ENCODE data around the gene ATAD3A. TPM values are rescaled to one million over a fixed set of nuclear protein-coding genes. Genes with fewer than 3 reads are reported as not detected.

ATAD3A gene
- total RNA-seq, 1 experiment from 2014 or later = 55.8 TPM

DNA sequence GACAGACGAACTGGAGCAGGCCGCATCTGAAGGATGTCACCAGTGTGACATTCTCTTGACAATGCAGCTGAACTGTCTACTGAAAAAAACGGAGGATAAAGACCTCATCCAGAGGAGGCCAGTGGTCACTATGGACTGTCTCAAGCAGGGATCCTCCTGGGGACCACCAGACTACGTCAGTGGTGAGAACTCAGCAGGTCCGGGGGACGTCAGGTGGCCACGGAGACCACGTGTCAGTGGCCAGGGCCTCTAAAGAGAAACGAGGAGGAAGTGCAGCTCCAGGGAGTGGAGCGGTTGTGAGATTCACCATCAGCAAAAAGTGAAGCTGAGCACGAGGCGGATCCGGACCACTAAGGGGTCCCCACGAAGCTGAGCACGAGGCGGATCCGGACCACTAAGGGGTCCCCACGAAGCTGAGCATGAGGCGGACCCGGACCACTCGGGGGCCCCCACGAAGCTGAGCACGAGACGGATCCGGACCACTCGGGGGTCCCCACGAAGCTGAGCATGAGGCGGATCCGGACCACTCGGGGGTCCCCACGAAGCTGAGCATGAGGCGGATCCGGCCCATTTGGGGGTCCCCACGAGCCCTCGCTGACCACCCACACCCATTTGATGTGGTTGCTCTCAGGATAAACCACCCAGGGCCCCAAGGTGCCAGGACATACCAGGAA lies 42.0 kb downstream of the ATAD3A start:
- no peak overlapping the region for H4K5ac ChIP-seq (ENCODE audit: insufficient read length, low read depth, low read length)
- H3K18ac ChIP-seq (ENCODE audit: insufficient read length, low read depth, low read length) = no peak overlapping the region
- H3K14ac ChIP-seq (ENCODE audit: insufficient read depth, low read length) = no peak overlapping the region
- H3K27ac Mint-ChIP-seq = peak overlapping the region in 2 of 3 experiments; percentile 79 to 82; a peak in 3 of 7 replicates
- H3K9ac ChIP-seq (ENCODE audit: extremely low read depth, insufficient read length, low read length) = no peak overlapping the region
- H3K4me3 Mint-ChIP-seq = no peak overlapping the region
- no peaks in the 10 kb centered on the region for H3K9me3 Mint-ChIP-seq
- no peak overlapping the region for H2BK5ac ChIP-seq (ENCODE audit: insufficient read length, low read length)
- H3K27me3 Mint-ChIP-seq (ENCODE audit: low read depth) = no peaks in the 10 kb centered on the region
- H3K36me3 Mint-ChIP-seq (ENCODE audit: insufficient read depth in 1 of 3, low read depth in 3 of 3) = peaks cover 0 to 7% (median 6%) of the 10 kb centered on the region in 3 experiments; a peak in 4 of 7 replicates
- no peak overlapping the region for H2BK20ac ChIP-seq (ENCODE audit: low read depth, low read length, poor library complexity, severe bottlenecking)
- no peak overlapping the region for H3K4me2 ChIP-seq (ENCODE audit: insufficient read depth, insufficient read length, low read length)
- no peak overlapping the region for H2AFZ ChIP-seq (ENCODE audit: low read length)
- H4K20me1 ChIP-seq (ENCODE audit: control insufficient read depth, insufficient read depth, insufficient read length) = no peaks in the 10 kb centered on the region
- H3K79me1 ChIP-seq (ENCODE audit: insufficient read depth, low read depth, low read length, poor library complexity, severe bottlenecking) = no peaks in the 10 kb centered on the region
- H4K8ac ChIP-seq (replicated peaks; ENCODE audit: insufficient read length, low read depth, low read length) = no peak overlapping the region
- no peaks in the 10 kb centered on the region for H3K23me2 ChIP-seq (ENCODE audit: insufficient read length, low read depth, low read length, poor library complexity, severe bottlenecking)
- WGBS (ENCODE audit: extremely low coverage, insufficient read length, low lambda C conversion rate) = no CpG with 5 or more reads among the region's 35 CpGs
- H3K27me3 ChIP-seq (ENCODE audit: insufficient read depth, low read length) = no peaks in the 10 kb centered on the region
- no peak overlapping the region for H2AK5ac ChIP-seq (ENCODE audit: insufficient read length, low read length)
- no peak overlapping the region for H3K27ac ChIP-seq (ENCODE audit: insufficient read length, low read depth, low read length)
- H3K4me1 Mint-ChIP-seq = no peaks in the 10 kb centered on the region
- no peak overlapping the region for H2BK15ac ChIP-seq (ENCODE audit: low read depth, low read length)
- H3K4me1 ChIP-seq (ENCODE audit: insufficient read depth, low read length) = no peaks in the 10 kb centered on the region
- H4K91ac ChIP-seq (ENCODE audit: insufficient read length, low read depth, low read length) = no peak overlapping the region
- no peak overlapping the region for H3K23ac ChIP-seq (ENCODE audit: insufficient read length, low read depth, low read length)
- no peak overlapping the region for H3T11ph ChIP-seq (ENCODE audit: low read length)
- no peaks in the 10 kb centered on the region for H3K9me3 ChIP-seq (ENCODE audit: control insufficient read depth, low read depth, low read length)
- no peak overlapping the region for H2BK12ac ChIP-seq (ENCODE audit: insufficient read length, low read depth, low read length)
- H3K4ac ChIP-seq (ENCODE audit: low read depth, low read length) = no peak overlapping the region
- no peak for DNase-seq
- H3K79me2 ChIP-seq (ENCODE audit: insufficient read depth, low read length) = no peaks in the 10 kb centered on the region
- no peak overlapping the region for H2BK120ac ChIP-seq (ENCODE audit: low read depth, low read length, poor library complexity, severe bottlenecking)
- TF ChIP-seq, protein P1, sequence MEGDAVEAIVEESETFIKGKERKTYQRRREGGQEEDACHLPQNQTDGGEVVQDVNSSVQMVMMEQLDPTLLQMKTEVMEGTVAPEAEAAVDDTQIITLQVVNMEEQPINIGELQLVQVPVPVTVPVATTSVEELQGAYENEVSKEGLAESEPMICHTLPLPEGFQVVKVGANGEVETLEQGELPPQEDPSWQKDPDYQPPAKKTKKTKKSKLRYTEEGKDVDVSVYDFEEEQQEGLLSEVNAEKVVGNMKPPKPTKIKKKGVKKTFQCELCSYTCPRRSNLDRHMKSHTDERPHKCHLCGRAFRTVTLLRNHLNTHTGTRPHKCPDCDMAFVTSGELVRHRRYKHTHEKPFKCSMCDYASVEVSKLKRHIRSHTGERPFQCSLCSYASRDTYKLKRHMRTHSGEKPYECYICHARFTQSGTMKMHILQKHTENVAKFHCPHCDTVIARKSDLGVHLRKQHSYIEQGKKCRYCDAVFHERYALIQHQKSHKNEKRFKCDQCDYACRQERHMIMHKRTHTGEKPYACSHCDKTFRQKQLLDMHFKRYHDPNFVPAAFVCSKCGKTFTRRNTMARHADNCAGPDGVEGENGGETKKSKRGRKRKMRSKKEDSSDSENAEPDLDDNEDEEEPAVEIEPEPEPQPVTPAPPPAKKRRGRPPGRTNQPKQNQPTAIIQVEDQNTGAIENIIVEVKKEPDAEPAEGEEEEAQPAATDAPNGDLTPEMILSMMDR (conservative IDR thresholded peaks at IDR 0.05) = no peak
- H3K56ac ChIP-seq (ENCODE audit: insufficient read length, low read depth, low read length) = no peak overlapping the region
